Stimulated activated CD8-positive, alpha-beta memory T cell treated with anti-CD3 and anti-CD28 coated beads, Interleukin-2, amount 100 ng/mL, for 48 hours (primary cell): Measurements from ENCODE around the gene FAAP24.
"Not testable (repeated sequence)": the region's sequence is repeated elsewhere in the genome, so short reads cannot be mapped to it uniquely, and the experiment has no call there.

ENCODE experiments used
- DNase-seq, 2 donors: peaks; one replicate each; pipeline ENCODE4 v3.0.0-alpha.2; 2020; ENCODE audit warnings: low read depth in 2 of 2

The FAAP24 gene, protein sequence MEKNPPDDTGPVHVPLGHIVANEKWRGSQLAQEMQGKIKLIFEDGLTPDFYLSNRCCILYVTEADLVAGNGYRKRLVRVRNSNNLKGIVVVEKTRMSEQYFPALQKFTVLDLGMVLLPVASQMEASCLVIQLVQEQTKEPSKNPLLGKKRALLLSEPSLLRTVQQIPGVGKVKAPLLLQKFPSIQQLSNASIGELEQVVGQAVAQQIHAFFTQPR

GRCh38 chr19:32971715-32972540, at the start of gene FAAP24, which contains the start of gene CEP89:
TSS of gene FAAP24 (plus strand) at chr19:32972242. CDS start at chr19:32973197, 955 bp downstream.
TSS of gene CEP89 (minus strand) at chr19:32971958. CDS start at chr19:32971874, 84 bp downstream.
- peak; percentile 90 to 96 for DNase-seq

GRCh38 chr19:32924200-32924599, 47.8 kb upstream of the FAAP24 start:
- no peak for DNase-seq

- no peak for DNase-seq
These were observed 43.2 kb upstream of the FAAP24 start for GRCh38 chr19:32928806-32929205.

- no peak for DNase-seq
These were observed 41.5 kb upstream of the FAAP24 start for GRCh38 chr19:32930567-32930966.

GRCh38 chr19:32933571-32933970, 38.5 kb upstream of the FAAP24 start:
- no peak for DNase-seq

- DNase-seq = no peak
These were observed 36.4 kb upstream of the FAAP24 start for GRCh38 chr19:32935629-32936028.

GRCh38 chr19:32936065-32936464, 36.0 kb upstream of the FAAP24 start:
- no peak for DNase-seq

GRCh38 chr19:32941273-32941672, 30.8 kb upstream of the FAAP24 start:
- not testable (repeated sequence) for DNase-seq

- no peak for DNase-seq
These were observed 26.8 kb upstream of the FAAP24 start for GRCh38 chr19:32945260-32945659.

GRCh38 chr19:32966750-32967149, 5.3 kb upstream of the FAAP24 start:
- no peak for DNase-seq

DNA sequence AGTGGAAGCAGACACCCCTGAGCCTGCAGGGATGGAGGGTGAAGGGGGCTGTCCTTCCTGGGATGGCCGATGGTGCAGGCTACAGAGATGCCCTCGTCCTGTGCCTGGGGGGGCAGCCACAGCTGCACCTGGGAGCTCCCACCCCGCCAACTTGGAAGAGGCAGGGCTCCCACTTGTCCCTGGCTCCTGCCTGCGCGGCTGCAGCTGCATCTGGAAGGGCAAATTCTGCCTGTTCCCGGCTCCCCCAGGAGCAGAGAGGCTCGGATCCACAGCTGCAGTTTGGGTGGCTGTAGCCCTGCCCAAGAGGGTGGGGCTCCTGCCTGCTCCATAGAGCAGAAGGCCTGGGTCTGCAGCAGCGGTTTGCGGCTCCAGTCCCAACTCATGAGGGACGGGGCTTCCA, 2.5 kb upstream of the FAAP24 start:
- DNase-seq = no peak

DNA sequence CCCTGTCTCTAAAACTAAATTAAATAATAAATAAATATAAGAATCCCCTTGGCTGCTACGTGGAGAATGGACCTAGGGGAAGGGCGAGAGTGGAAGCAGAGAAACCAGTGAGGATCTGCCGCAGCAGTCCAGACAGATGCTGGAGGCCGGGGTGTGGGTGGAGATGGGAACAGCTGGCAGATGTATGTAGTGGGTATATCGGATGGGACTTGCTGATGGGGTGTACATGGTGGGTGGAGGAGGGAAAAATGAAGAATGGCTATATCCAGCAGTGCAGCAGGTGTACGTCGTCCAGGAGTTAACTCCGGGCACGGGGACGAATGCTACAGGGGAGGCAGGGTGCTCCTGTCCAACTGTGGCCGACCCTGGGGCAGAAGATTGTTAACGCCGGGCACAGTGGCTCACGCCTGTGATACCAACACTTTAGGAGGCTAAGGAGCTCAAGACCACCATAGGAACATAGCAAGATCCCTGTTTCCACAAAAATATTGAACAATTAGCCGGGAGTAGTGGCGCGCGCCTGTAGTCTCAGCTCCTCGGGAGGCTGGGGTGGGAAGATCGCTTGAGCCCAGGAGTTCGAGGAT, 938 bp upstream of the FAAP24 start:
- DNase-seq = no peak

DNA sequence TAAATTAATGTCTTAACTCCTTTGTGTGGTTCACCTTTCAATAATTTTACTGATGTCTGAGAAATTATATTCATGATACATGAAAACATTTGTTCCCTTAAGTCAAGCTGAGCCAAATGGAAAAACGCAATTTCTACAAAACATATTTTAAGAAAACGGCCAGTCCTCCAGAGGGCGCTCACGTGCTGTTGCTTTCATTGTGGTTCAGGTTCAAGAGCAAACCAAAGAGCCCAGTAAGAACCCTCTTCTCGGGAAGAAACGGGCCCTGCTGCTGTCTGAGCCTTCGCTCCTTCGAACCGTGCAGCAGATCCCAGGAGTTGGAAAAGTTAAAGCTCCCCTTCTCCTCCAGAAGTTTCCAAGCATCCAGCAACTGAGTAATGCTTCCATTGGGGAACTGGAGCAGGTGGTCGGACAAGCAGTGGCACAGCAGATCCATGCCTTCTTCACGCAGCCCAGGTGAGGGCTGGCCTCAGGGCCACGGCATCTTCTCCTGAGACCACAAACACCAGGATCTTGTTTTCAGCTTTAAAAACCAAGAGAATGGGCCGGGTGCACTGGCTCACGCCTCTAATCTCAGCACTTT, 4.3 kb downstream of the FAAP24 start:
- peak; percentile 41 to 61 for DNase-seq

- no peak for DNase-seq
These were observed 5.2 kb downstream of the FAAP24 start for GRCh38 chr19:32977280-32977679.

DNA sequence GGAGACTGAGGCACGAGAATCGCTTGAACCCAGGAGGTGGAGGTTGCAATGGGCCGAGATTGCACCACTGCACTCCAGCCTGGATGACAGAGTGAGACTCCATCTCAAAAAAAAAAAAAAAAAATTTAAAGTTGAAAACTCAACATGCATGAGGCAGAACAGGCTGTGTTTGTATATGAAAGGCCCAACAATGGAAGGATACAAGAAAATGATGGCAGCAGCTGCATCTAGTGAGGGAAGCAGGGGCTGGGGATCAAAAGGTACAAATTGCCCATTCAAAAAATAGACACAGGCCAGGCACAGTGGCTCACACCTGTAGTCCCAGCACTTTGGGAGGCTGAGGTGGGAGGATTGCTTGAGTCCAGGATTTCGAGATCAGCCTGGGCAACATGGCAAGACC, 5.8 kb downstream of the FAAP24 start:
- not testable (repeated sequence) for DNase-seq

GRCh38 chr19:32979807-32980206, 7.8 kb downstream of the FAAP24 start:
- not testable (repeated sequence) for DNase-seq

DNA sequence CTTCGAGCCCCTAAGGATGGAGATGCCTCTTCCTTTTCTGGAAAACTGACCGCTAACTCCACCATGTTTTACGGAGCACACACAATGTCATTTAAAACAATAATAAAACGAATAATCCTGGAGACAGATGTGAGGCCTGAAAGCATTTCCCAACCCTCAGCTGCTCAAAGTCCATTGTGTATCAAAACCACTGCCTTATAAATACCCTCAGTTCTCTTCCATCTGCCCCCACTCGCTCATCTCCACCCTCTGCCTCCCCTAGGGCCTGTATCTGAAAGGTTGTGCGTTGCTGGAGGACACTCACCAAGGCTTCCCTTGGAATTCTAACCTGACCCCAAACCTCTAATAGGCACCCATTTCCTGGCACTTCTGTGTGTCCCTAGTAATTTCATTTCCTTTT, 10.4 kb downstream of the FAAP24 start:
- not testable (repeated sequence) for DNase-seq

GRCh38 chr19:32988254-32988653, 16.2 kb downstream of the FAAP24 start:
- not testable (repeated sequence) for DNase-seq

- DNase-seq = no peak
These were observed 16.7 kb downstream of the FAAP24 start for GRCh38 chr19:32988724-32989123.

DNA sequence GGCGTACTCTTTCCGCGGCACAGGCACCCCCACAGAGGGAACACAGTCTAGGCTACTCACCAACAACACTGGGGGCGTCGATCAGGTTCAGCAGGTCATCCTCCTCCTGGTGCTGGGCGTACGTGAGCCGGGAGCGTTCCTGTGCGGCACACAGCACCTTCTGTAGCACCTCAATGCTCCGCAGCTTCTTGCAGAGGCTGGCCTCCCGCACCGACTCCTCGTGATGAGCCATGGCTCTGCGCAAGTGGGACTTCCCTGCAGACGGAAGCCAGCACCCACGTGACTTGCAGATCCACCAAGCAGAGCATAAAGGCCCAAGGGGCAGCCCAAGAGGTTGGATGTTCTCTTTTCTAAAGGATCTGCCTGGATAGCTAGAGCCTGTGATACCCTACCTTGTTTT, 23.9 kb downstream of the FAAP24 start:
- not testable (repeated sequence) for DNase-seq

- not testable (repeated sequence) for DNase-seq
These were observed 25.0 kb downstream of the FAAP24 start for GRCh38 chr19:32997061-32997464.

DNA sequence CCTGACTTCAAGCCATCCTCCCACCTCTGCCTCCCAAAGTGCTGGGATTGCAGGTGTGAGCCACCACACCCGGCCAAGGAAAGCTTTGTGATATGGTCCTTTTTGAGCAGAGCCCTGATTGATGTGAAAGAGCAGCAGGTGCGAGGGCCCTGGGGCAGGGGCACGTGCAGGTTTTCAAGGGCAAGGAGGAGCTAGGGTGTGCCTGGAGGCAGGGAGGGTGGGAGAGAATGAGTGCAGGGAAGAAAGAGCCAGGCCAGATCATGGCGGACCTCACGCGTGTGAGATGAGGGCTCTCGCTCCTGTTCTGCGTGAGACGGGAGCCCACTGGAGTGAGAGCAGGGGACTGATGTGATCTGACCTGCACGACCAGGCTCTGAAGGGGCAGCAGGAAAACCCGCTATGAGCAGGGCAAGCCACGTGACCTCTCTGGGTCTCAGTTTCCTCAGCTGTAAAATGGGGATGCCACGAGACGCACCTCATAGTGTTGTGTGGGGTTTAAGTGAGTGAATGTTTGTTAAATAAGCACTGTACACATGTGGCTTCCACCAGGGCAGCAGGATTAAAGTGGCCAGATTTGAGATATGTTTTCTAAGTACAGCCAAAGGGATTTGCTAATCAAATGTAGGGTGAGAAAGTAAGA, 25.8 kb downstream of the FAAP24 start:
- DNase-seq = no peak
